HG02571 (cell line): ENCODE results near the gene RABEP1.

ENCODE experiments used
- ATAC-seq: cut with Tn5 transposase; IDR thresholded peaks from one replicate; pipeline ENCODE4 v1.9.1; 2021; ENCODE audit warnings: mild to moderate bottlenecking, moderate library complexity; ENCODE audit not compliant: unreplicated experiment

The RABEP1 gene

GRCh38 chr17:5269241-5269960 lies 12.7 kb upstream of the RABEP1 start:
- ATAC-seq: no peak

DNA sequence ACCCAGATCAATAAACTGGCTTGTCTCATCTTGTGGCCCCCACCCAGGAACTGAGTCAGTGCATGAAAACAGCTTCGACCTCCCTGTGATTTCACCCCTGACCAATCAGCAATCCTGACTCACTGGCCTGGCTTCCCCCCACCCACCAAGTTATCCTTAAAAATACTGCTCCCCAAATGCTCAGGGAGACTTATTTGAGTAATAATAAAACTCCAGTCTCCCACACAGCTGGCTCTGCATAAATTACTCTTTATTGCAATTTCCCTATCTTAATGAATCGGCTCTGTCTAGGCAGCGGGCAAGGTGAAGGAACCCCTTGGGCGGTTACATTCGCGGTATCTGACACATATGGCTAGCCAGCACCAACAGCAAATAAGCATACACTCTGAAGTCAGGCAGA lies 9.8 kb upstream of the RABEP1 start:
- no peak for ATAC-seq

- ATAC-seq: no peak
These were observed 646 bp downstream of the RABEP1 start for GRCh38 chr17:5282642-5283217.

- no peak for ATAC-seq
These were observed 1.7 kb downstream of the RABEP1 start for GRCh38 chr17:5283571-5284315.

DNA sequence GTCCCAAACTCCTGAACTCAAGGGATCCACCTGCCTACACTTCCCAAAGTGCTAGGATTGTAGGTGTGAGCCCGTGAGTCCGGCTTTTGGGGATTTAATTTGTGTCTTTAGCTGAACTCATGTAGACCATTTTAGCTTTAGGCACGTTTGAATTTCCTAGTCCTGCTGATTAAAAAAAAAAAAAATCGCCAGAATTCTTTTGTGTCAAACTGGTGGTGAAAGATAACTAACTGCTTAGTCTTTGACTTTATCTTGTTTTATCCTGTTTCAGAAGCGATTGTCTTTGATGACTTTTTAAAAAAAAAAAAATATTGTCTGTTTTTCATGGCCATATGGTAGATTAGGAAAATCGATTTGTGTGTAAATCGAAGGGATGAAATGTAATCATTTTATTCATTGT lies 2.6 kb downstream of the RABEP1 start:
- ATAC-seq: no peak

- no peak for ATAC-seq
These were observed 4.8 kb downstream of the RABEP1 start for GRCh38 chr17:5286846-5287245.

- no peak for ATAC-seq
These were observed 9.7 kb downstream of the RABEP1 start for GRCh38 chr17:5291683-5292350.

DNA sequence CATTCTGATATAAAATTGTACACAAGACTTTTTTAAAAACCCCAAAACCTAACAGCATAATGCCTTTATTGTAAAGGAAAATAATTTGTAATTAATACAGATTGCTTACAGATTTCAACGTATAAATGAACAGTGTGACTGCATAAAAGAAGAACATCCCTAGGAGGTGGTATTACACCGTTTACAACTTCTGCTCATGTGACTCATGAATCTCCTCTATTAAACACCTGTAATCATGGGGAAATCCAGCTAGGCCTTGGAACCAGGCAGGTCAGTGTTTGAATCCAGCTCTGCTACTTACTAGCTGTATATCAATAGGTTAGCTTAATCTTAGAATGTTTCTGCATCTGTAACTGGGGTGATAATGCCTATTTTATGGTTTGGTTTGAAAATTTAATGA lies 15.2 kb downstream of the RABEP1 start:
- ATAC-seq: no peak

DNA sequence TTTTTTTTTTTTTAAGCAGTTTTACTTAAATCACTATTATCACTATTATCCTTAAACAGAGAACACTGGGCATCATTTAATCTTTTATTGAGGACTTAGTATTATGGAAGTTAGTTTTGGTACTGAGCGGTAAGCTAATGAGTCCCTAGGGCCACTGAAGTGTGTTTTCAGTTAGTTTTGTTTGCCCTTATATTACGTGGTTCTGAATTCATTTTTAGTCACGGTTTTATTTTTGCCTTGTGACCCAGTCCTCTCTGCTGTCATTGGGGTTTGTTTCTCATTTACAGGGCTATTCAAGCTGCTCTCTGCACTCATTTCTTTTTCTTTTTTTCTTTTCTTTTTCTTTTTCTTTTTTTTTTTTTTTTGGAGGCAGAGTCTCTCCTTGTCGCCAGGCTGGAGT lies 17.3 kb downstream of the RABEP1 start:
- no peak for ATAC-seq

- no peak for ATAC-seq
These were observed 22.6 kb downstream of the RABEP1 start for GRCh38 chr17:5304636-5305035.

GRCh38 chr17:5309851-5310250 lies 27.8 kb downstream of the RABEP1 start:
- no peak for ATAC-seq

DNA sequence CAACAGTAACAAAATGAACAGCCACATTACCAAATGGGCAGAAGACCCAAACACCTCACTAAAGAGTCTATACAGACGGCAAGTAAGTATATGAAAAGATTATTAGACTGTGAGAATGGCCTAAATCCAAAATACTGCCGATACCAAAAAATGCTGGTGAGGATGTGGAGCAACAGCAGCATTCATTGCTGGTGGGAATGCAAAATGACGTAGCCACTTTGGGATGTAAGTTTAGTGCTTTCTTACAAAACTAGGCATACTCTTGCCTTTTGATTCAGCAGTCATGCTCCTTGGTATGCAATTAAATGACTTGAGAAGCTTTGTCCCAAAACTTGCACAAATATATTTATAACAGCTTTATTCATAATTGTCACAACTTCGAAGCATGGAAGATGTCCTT lies 43.8 kb downstream of the RABEP1 start:
- no peak for ATAC-seq

GRCh38 chr17:5329784-5330557 lies 47.9 kb downstream of the RABEP1 start:
- no peak for ATAC-seq

DNA sequence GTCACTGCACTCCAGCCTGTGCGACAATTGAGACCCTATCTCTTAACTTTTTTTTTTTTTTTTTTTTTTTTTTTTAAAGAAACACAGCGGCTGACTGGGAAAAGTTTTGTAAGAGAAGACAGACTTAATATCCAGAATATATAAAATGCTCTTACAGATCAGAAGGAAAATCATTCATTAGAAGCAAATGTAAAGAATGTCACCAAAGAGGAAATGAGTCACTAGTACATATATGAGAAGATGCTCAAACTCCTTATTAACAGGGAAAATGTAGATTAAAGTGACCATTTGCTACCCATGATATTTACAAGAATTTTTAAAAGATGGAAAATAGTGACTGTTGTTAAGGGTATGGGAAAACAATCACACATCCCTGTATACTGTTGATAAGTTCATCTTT lies 48.9 kb downstream of the RABEP1 start:
- no peak for ATAC-seq

DNA sequence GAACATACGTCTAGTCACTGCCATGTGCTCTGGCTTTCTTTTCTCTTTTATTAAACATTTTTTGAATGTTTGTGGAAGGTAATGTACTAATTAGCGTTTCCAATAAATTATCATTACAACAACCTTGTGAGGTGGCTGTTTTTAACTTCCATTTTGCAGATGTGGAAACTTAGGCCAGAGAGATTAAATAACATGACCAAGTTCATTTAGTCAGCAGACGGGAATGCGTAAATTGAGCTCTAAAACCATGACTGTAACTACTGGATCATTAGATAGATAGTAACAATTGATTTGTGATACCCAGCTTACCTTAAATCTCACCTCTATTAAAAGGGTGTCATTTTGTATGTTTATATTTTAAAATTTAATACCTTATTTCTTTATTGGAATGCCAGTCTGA lies 49.4 kb downstream of the RABEP1 start:
- ATAC-seq: no peak

- no peak for ATAC-seq
These were observed 62.8 kb downstream of the RABEP1 start for GRCh38 chr17:5344914-5345313.

DNA sequence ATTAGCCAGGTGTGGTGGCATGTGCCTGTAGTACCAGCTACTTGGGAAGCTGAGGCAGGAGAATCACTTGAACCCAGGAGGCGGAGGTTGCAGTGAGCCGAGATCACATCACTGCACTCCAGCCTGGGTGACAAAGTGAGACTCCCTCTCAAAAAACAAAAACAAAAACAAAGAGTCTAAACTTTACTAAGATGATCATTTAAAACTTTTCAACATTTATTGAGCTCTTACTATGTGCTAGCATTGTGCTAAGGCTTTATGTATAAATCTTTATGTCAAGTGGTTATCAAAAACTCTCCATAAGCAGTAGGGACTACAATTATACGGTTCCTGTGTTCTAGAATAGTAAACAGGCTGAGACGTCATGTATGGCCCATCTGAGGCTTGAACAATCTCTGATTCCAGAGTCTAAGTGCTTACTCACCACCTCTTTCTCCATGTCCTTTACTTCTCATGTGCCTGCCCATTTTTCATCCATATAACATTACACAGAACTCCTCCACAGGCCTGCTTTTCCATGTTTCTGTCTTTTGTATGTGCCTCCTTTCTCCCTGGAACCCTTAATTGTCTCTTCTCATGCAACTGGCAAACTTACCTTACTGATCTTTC lies 70.7 kb downstream of the RABEP1 start:
- no peak for ATAC-seq

GRCh38 chr17:5354310-5354709 lies 72.2 kb downstream of the RABEP1 start:
- no peak for ATAC-seq

DNA sequence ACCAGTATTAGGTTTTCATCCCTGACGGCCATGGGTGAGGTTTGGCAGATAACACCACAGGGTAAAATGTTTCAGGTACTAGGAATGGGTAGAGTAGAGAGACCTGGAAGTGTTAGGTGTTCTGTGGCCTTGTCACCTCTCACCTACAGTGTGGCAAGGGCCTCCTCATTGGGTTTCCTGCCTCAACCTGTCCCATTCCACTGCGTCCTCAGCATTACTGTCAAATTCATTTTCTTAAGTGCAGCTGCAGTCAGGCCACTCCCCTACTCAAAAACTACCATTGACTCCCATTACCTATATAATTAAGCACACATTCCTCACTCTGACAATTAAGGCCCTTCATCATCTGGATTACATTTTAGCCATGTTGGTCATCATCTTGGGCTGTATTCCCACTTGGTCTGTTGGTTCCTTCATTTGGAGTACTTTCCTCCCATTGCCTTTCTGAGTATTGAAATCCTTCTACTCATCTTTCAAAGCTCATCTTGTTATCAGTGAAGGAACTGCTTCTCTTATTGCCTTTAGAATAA lies 72.9 kb downstream of the RABEP1 start:
- ATAC-seq: no peak

DNA sequence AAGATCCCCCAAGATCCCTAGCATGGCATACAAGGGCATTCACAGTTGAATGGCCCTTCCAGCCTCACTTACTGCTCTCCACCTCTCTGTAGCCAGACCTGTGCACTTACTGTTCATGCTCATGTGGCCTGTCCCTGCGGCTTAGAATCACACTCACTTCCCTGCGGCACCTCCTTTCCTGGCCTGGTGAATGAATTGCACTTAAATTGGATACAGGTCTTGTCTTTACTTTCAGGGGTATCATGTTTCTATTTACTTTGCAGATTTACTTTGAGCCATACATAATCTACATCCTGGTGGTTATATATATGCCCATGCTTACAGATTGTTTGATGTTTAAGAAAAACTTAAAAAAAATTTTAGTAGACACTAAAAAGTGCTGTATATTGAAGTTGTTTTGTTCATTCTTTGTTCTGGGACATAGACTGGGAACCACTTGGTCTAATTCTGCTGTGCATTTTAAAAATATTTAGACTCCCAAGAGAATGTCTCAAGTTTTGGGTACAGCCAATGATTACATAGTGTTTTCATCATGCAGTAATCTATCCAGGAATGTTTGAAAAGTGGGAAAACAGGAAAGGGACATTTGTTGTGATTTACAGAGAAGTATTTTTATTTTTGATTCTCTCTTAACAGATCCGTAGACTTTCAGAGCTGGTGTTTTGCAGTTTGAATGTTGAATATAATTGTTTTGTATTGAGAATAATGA lies 73.5 kb downstream of the RABEP1 start:
- ATAC-seq: no peak
